ENCODE data around the gene KRT79.

- TF ChIP-seq FOXP2 (optimal IDR thresholded peaks at IDR 0.05; ENCODE audit: borderline replicate concordance, extremely low read depth, extremely low read length, insufficient read depth), result no peak
- no peak for TF ChIP-seq TAF1 (IDR thresholded peaks at IDR 0.05; ENCODE audit: borderline replicate concordance, insufficient read depth, low read length)
Measured at GRCh38 chr12:52872644-52873389, 38.7 kb upstream of the KRT79 start.

Measured in PFSK-1 (cell line).